Dedifferentiated amniotic fluid mesenchymal stem cell (primary cell): ENCODE measurements around the gene MYO18B.
"Not testable (repeated sequence)": the region's sequence is repeated elsewhere in the genome, so short reads cannot be mapped to it uniquely, and the experiment has no call there.

Source experiments
- DNase-seq: peaks from one replicate; pipeline ENCODE4 v3.0.0-alpha.2; 2016; ENCODE audit errors: extremely low spot score

Gene MYO18B

DNA sequence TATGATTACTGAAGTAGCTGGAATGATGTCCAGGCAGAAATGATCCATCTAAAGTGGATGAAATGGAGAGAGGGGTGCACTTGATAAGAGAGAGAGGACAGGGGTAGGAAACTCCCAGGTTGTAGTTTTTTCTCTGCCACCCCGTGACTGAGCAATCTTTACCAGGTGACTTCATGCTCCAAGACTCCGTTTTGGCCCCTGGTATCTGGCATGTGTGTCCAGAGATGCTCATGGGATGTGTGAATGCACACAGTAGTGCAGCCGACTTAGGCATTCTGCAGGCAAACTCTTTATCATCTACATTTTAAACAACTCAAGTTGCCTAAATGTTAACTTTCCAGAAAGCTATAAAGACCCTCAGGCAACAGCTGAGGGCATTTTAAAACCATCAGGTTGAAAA, 238.0 kb downstream of the MYO18B start:
- no peak for DNase-seq

DNA sequence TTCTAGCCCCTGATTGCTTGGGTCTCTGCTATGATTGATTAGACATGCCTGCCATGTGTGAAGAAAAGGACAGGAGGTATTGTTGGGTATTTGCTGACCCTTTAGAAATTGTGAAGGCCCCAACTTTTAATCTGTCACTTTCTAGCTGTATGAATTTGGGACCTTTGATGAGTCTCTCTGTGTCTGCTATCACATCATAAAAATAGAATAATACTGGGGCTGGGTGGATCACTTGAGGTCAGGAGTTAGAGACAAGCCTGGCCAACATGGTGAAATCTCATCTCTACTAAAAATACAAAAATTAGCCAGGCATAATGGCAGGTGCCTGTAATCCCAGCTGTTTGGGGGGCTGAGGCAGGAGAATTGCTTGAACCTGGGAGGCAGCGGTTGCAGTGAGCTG, 242.9 kb downstream of the MYO18B start:
- DNase-seq: not testable (repeated sequence)

DNA sequence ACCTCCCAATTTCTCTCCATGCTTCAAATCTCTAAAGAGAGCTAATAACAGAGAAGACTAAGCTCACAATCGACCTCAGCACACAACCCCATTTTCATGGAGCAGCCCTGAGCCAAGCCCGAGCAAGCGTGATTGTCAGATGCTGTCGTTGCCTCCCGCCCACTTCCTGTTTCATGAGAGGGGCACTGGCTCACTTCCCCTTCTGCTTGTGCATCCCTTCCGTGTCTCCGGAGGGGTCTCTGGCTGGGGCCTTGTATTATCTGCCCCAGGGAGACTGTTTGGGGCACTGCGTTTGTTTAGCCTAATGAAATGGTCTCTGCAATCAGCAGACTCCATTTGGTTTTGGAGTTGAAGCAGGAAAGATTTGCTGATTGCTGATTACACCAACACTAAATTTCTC, 246.0 kb downstream of the MYO18B start:
- no peak for DNase-seq

DNA sequence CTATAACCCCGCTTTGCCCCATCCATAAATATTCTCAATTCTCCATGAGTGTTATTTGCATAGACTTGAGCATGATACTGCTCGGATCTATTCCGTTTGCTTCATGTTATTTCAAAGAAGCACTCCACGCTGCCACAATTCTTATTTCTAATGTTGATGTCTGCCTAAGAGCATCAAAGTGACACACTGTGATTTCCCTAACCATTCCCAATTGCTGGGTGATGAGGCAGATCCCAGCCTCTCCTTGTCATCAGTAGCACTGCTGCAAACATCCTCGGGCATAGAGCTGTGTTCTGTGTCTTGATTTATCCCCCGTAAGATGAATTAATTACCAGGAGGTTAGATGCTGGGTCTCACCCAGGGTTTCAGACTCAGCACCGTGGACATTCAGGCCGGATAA, 249.0 kb downstream of the MYO18B start:
- no peak for DNase-seq

DNA sequence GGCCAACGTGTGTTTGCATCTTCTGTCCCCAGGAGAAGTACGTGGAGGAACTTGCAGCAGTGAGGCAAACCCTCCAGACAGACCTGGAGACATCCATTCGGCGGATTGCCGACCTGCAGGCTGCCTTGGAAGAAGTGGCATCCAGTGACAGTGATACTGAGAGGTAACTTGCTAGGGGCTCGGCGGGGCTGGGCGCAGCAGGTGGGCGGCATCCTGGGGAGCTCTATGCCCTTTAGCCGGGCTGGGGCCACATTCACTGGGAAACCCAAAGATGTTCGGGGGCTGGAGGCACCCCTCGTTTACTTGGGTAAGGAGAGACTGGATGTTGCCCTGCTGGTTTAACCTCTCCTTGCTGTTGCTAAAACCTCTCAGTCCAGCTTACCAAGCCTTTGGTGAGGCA, 250.3 kb downstream of the MYO18B start:
- DNase-seq: no peak

DNA sequence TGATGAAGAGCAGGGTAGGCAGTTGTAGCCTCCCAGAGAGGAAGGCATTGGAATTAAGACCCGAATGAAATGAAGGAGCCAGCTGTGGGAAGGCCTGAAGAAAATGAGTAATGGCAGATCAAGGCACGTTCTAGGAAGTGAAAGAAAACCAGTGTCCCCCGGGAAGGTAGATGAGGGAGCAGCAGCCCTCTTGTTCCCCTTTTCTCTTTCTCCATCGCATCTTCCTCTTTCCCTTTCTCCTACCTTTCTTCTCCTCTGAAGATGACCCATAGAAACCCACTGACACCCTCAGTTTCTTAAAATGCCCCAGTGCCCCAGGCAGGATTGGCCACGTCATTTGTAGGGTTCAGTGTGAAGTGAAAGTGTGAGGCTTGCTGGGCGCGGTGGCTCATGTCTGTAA, 254.7 kb downstream of the MYO18B start:
- DNase-seq: no peak

DNA sequence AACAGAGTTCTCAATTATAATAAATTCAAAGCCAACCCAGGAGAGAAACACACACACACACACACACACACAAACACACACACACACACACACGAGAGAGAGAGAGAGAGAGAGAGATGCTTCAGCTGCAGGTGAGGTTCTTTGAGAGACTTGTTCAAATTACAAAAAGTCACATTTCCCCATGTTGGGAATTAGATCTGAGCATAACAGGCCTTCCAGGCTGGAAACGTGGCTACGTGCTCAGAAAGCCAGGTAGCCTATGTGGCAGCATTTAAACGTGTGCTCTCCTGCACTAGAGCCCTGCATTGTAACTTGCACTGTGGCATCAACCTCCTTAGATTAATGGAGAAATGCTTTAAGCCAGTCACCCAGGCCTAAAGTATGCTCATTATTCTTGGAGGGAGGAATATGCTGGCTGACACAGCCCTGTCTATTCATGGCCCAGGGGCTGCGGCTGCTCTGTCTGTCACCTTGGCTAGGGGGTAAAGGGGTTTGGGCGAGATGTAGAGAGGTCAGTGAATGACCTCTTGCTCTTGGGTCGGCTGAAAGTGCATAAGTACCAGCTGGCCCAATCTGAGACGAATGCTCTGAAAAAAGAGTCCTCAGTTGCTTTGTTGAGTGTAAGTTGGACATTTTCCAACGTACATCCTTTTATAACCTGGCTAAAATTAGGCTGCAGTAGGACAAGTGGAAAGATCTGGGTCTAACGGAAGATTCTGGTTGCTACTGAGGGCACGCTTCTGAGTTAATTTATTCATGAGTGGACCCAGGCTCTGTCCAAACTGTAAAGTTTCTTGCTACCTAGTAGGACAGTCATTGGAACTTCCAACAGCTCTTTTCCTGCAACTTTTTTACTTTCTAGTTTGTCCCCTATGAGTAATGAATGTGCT, 256.1 kb downstream of the MYO18B start:
- DNase-seq: no peak

DNA sequence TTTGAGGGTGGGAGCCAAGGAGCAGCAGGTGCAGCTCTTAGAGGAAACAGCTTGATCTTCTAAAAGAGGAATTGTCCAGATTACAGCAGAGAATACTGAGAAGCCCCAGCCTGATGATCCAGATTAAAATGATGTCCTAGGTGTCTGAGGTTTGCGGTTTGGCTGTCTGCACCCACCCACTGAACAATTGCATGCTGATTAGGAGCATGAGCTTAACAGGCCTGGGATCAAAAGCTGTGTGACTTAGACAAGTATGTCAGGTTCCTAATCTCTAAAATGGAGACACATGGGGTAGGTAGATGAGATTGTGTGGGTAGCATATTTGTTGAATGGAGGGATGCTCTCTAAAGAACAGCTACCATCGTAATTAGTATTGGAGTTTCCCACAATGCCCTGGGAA, 260.5 kb downstream of the MYO18B start:
- no peak for DNase-seq

DNA sequence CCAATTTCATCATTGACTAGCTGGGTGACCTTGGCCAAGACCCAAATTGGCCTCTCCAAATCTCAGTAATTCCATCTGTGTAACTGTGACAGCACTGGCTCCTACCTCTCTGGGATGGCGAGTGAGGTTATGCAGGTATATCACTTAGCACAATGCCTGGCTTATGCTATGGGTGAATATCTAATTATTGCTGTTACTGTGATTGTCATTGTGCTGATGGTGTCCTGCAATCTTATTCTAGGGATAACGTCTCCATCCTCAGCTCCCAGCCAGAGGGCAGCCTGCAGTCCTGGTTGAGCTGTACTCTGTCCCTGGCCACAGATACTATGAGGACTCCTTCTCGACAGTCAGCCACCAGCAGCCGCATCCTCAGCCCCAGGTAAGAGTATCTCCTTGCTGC, 262.5 kb downstream of the MYO18B start:
- no peak for DNase-seq

DNA sequence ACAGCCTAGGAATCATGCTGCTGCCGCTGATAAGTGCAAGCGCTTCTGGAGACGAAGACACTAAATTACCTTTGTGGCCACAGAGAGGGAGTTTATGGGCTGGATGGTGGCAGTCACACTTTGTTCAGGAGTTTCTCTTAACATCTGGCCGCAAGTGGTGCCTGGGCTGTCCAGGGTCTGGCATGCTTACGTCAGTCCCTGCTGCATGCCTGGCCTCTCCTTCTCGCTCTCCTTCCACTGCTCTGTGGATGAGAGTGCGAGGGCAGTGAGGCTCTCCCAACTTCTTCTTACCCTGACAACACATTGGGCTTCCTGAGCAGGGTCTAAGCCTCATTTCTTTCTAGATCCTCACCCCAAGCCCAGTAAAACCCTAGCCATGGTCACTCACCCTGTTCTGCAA, 266.6 kb downstream of the MYO18B start:
- no peak for DNase-seq

DNA sequence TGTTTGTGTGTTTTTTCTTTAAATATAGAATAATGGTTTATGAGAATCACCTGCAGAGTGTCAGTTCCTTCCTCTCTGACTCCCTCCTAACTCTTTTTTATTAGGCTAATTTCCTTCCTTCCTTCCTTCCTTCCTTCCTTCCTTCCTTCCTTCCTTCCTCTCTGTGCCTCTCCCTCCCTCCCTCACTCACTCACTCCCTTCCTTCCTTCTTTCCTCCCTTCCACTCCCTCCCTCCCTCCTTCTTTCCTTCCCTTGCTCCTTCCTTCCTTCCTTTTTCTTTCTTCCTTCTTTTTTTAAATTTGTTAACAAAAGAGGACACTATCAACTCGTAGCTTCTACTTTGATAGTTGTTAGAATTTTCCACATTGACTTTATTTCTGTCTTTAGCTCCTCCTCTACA, 274.9 kb downstream of the MYO18B start:
- no peak for DNase-seq

DNA sequence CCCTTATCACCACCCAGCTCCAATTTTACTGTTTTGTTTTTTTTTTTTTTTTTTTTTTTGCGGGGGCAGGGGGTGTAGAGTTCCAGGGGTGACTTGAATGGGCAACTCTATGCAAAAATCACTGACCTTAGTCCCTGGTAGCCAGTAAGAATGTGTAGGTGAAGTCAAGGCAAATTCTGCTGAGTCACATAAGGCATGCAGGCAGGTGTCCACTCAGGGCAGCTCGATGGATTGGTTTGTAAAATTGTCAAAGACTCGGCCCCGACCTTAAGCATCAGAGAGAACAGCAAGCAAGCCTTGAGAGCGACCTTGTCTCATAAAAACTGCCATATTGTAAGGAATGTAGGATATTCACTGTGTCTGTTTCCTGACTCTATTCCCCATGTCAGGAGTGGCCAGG, 275.9 kb downstream of the MYO18B start:
- no peak for DNase-seq

DNA sequence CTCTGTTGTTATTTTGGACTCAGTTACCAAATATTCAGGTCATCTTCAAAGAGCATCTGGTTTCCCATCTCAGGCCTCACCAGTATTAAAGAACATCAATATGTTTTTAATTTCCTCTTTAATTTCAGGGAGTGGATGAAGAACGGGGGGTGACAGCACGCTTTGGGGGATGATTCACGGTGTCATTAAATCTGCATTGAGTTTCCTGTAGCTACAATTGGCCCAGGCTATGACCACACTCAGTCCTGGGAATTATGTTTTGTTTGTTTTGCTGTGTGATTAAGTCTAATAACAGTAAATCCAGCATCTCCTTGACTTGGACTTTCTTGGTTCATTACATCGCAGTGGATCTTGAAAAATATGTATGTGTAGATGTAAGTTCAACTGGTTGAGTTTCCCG, 277.6 kb downstream of the MYO18B start:
- no peak for DNase-seq

DNA sequence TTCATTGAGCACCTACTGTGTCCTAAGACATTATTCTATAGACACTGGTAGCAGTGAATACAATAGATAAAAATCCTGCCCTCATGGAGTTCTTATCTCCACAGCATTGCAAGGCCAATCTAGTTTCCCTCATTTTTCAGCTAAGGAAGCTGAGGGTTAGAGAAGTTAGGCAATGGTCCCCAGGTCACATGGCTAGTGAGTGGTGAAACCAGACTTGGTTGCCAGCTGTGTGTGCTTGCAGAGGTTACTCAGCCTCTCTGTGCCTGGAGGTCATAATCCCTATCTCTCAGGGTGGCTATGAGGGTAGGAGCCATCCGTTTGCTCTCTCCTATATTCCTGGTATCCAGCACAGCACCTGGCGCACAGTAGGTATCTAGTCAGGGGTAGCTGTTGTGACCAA, 279.5 kb downstream of the MYO18B start:
- no peak for DNase-seq

DNA sequence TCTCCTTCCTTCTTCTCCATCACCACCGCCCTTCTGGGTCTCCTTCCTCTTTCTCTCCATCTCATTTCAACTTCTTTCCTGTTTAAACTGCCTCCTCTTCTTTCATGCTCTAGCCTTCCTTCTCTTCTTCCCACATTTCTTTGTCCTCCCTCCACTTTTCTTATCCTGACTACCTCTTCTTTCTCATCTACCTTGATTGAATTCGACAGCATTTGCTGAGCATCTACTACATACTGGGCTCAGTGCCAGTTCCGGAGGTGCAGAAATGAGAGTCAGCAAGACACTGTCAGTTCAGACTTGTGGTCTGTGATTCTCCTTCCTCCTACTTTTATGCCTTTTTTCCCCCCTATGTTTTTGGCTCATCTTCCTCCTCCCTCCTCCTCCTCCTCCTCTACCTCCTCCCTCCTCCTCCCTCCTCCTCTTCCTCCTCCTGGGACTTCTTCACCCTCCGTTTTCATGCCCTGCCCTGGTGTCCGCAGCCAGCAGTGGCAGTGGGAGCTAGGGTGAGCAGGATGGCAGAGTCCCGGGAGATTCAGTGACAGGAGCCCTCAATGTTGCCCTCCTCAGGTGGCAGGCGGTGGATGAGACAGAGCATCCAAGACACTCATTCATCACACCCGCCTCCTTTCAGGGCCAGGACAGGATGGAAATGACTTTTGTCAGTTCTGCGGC, 281.3 kb downstream of the MYO18B start:
- DNase-seq: no peak

DNA sequence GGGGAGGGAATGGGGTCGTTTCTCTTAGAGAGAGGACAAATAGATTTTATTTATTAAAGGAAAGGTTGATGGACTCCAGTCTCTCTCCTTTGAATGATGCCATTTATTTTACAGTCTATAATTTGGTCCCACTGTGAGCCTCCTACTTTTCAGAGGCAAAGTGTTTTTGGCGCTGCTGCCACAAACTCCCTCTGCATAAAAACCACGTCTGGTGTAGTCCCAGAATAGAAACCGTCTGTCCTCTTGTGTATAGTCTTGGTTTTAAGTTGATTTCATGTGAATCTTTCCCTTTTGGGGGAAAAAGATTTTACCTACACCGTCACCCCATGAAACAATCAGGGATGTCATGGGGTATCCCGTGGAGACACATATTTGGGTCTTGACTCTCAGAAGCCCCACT, 283.6 kb downstream of the MYO18B start:
- DNase-seq: no peak

DNA sequence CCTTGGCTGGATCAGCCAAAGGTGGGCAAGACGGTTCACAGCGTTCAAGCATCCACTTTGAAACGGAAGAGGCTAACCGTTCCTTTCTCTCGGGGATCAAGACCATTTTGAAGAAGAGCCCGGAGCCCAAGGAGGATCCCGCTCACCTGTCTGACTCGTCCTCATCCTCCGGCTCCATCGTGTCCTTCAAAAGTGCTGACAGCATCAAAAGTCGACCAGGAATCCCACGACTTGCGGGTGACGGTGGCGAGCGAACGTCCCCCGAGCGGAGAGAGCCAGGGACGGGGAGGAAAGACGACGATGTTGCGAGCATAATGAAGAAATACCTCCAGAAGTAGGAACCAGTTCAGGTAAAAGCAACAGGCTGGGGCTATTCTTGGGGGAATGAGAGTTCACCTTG, 285.4 kb downstream of the MYO18B start:
- DNase-seq: no peak

DNA sequence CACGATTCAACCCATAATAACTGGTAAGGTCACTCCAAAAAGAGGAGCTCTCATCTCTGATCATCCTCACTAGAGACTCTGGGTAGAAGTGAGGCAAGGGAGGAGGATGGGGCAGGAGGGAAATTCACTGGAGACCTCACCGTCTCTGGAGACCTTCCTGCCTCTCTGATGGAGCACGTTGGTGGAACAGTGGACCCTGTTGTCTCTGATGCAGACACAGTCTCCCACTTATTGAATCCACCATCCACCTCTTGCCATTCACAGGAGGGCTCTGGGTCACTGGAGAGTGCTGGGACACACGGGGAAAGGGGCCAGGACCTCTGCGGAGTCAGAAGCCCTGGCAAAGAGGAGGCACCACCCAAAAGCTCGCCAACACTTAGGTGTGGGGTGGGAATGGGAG, 289.7 kb downstream of the MYO18B start:
- DNase-seq: no peak

DNA sequence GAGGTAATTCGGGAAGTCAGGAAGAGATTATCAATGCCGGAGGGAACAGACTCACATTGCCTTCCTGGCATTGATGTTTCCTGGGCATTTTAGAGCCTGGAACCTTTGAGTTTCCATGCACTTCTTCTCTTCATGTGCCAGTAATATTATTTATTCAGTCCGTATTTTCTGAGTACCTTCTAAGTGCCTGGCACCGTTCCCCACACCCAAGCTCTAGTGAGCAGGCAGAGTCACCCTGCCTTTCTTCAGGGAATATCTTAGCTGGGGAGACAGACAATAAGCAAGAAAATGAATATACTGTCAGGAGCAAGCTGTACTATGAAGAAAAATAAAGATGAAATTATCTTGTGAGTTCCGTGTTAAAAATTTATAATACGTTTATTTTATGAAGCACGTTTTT, 291.1 kb downstream of the MYO18B start:
- no peak for DNase-seq

DNA sequence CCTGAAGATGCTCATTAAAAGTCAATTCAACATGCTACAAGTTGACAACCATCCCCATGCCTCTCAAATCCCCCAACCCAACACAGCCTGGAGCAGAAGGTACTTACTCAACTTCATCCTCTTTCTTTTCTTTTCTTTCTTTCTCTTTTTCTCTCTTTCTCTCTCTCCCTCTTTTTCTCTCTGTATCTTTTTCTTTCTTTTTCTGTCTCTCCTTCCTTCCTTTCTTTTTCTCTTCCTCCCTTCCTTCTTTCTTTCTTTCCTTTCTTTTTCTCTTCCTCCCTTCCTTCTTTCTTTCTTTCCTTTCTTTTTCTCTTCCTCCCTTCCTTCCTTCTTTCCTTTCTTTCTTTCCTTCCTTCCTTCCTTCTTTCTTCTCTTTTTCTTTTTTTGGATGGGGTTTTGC, 291.6 kb downstream of the MYO18B start:
- DNase-seq: no peak

DNA sequence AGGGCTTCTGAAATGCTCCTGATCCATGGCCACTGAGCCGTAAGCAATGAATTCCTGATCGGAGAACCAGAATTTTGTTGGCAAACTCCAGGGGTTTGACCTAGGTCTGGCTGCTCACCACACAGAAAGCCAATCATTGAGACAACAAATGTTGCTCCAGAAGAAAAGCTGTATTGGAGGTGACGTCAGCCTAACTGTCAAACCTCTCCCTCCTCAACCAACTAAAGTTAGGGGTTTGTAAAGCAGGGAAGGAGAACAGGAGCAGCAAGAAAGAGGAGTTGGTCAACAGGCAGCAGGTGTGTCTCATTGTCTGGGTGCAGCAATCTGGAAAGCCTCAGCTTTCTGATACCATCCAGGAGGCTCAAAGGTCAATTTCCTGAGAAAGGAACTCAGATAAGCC, 293.5 kb downstream of the MYO18B start:
- no peak for DNase-seq

DNA sequence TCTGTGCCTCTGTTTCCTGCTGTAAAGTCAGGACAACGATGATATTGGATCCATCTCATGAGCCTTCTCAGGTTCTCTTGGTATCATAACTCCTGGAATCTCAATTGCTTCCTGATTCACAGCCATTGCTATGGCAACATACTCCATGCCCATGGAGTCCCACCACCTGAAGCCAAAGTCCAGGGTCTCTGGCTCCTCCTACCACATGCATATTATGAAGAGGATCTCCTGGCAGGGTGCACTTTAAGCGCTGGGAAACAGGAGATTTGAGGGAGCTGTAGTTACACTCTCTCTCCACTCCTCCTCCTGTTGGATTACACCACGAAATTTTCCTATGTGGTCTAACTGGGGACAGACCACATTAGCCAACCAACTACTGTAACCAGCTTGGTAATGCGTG, 296.4 kb downstream of the MYO18B start:
- no peak for DNase-seq

DNA sequence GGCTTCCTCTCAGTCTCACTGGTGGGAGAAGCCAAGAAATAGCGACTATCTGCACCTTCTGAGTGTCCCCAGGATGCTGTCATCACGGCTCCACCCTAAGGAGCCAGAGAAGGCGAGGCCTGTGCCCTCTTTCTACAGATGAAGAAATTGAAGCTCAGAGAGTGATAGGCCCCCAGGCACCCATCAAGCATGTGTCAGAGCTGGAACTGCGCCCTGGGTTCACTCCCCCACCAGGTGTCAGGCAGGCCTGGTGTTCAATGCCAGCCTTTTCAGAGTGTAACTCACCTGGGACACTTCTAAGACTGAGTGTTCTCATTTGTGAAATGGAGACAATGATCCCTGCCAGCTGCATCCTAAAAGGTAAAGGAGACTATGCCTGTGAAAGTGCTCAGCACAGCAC, 299.9 kb downstream of the MYO18B start:
- no peak for DNase-seq

DNA sequence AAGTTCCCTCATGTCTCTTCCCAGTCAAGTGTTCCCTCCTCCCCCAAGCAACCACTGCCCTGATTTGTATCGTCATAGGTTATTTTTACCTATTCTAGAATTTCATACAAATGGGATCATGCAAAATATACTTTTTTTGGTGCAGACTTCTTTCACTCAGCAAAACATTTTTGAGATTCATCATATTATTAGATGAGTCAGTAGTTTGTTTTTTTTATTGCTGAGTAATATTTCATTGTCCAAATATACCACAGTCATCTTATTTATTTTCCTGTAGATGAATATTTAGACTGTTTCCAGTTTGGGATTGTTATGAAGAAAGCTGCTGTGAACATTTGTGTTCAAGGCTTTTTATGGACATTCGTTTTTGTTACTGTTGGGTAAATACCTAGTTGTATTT, 301.0 kb downstream of the MYO18B start:
- no peak for DNase-seq
